ENCODE data around the gene FJX1.

GRCh38 chr11:35621620-35622019 is 3.4 kb downstream of the FJX1 start:
- no peak for TF ChIP-seq CTCF (IDR thresholded peaks at IDR 0.05; ENCODE audit: low read length)
- no peak for TF ChIP-seq EZH2 (IDR thresholded peaks at IDR 0.05; ENCODE audit: borderline replicate concordance, low read length)
